HL-60 (cell line): ENCODE measurements around the gene KLHL3.

Source experiments
- POLR2AphosphoS5 ChIP-seq: IDR thresholded peaks from 2 replicates; pipeline ENCODE4 v1.6.1; 2012; ENCODE audit warnings: low read depth
- TF ChIP-seq, protein P1 (sequence below): IDR thresholded peaks from one replicate; pipeline ENCODE4 v1.5.1; 2011; ENCODE audit warnings: low read length, control low read depth, inconsistent platforms; ENCODE audit not compliant: insufficient read depth

DNA sequence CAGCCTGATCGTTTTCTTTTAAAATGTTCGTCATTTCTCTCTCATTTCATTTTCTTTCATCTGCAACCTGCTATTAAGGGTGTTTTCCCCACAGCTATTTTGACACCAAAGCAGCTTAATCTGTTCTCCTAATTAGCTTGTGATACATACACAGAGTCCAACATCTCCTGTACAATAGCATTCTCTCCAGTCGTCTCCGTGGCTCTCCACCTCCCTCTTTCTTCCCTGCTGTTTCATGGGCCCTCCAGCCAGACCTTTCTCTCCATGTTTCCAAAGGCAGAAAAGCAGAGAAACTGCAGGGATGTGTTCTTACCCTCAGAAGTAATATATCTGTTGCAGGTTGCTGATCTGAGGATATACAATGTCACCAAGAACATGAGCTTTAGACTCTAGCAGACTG, 148.0 kb downstream of the KLHL3 start:
- no peak for TF ChIP-seq POLR2AphosphoS5
- TF ChIP-seq, protein P1, sequence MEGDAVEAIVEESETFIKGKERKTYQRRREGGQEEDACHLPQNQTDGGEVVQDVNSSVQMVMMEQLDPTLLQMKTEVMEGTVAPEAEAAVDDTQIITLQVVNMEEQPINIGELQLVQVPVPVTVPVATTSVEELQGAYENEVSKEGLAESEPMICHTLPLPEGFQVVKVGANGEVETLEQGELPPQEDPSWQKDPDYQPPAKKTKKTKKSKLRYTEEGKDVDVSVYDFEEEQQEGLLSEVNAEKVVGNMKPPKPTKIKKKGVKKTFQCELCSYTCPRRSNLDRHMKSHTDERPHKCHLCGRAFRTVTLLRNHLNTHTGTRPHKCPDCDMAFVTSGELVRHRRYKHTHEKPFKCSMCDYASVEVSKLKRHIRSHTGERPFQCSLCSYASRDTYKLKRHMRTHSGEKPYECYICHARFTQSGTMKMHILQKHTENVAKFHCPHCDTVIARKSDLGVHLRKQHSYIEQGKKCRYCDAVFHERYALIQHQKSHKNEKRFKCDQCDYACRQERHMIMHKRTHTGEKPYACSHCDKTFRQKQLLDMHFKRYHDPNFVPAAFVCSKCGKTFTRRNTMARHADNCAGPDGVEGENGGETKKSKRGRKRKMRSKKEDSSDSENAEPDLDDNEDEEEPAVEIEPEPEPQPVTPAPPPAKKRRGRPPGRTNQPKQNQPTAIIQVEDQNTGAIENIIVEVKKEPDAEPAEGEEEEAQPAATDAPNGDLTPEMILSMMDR = no peak
